GM19438 (cell line): ENCODE measurements around the gene YWHAH.

Experiments used
- ATAC-seq: cut with Tn5 transposase; IDR thresholded peaks from one replicate; pipeline ENCODE4 v1.9.1; 2021; ENCODE audit warnings: low read depth; ENCODE audit not compliant: unreplicated experiment

Gene YWHAH

GRCh38 chr22:31922534-31922933 is 21.8 kb upstream of the YWHAH start:
- ATAC-seq = no peak

- no peak for ATAC-seq
Measured at GRCh38 chr22:31923136-31923535, 21.2 kb upstream of the YWHAH start.

DNA sequence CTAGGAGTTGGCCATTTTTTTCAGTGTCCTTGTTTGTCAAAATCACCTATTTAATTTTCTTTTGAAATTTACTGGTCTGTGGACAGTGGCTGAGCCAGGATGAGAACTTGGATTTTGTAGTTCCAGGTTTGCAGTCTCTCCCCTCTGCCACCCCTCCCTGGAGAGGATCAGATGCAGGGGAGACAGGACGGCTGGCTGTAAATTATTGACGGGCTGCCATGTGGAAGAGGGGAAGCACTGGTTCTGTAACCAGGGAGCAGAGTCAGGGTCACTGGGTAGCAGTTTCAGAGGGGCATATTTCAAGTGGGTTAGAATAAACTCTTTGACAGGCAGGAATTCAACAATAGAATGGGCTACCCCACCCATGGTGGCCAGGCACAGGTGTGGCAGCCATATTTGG is 20.6 kb upstream of the YWHAH start:
- no peak for ATAC-seq

DNA sequence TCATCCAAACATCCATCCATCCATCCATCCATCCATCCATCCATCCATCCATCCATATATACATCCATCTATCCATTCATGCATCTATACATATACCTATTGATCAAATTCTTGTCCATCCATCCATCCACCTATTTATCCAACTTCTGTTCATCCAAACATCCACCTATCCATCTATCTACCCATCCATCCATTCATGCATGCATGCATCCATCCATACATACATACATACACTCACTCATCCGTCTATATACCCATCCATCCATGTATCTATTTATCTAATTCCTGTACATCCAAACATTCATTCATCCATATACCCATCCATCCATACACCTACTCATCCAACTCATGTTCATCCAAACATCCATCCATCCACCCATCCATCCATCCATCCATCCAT is 19.3 kb upstream of the YWHAH start:
- ATAC-seq = no peak

- no peak for ATAC-seq
Measured at GRCh38 chr22:31926024-31926423, 18.3 kb upstream of the YWHAH start.

DNA sequence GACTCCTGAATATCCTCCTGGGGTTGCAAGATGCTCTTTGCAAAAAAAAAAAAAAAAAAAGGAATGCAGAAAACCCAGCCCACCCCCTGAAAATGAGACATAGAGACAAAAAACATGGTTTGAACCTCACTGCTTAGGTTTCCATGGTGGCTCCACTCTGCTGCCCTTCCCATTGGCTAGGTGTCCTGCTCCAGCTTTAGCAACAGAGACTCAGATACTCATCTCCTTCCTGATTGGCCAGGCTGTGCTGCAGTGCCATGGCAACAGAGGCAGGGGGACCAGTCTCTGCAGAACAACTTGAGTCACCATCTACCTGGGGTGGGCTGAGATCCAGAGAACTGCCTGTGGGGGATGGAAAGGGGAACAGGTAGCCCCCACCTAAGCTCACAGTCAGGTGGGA is 17.4 kb upstream of the YWHAH start:
- ATAC-seq = no peak

DNA sequence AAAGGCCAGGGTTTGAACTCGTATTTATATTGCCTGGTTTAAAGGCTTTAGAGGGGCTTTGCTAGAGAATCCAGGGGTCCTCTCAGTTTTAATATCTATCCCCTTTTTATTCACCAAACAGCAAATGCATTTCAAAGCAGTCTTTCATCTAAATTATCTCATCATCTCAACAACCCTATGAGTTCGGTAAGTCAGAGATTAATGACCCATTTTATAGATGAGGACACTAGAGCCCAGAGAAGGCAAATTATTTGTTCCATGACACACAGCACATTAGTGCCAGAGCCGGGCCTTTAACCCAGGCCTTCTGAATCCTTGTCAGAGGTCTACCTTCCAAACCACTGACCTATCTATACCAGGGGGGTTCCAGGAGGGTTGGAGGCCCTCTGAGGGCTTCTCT is 16.8 kb upstream of the YWHAH start:
- ATAC-seq = no peak

GRCh38 chr22:31929167-31929930 is 15.0 kb upstream of the YWHAH start:
- ATAC-seq = no peak

- no peak for ATAC-seq
Measured at GRCh38 chr22:31932863-31933262, 11.5 kb upstream of the YWHAH start.

DNA sequence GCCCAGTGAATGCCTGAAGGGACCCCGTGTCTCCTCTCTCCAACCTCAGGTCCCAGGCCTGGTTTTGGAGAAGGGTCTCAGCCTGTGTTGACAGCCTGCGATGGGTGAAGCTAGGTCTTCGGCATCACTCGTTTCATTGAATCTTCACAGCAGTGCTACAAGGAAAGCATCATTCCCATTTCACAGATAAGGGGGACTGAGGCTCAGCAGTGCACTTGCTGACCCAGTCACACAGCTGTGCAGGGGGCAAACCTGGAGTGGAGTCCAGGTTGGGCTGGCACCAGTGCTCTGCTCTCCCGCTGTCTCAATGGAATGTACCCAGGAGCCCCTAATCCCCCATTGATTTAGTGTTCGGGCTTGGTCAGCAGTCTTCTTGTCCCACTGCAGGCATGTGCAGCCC is 10.9 kb upstream of the YWHAH start:
- ATAC-seq = no peak

GRCh38 chr22:31933816-31934482 is 10.4 kb upstream of the YWHAH start:
- ATAC-seq = no peak

GRCh38 chr22:31935961-31936635 is 8.2 kb upstream of the YWHAH start:
- no peak for ATAC-seq

GRCh38 chr22:31937341-31937740 is 7.0 kb upstream of the YWHAH start:
- ATAC-seq = no peak

DNA sequence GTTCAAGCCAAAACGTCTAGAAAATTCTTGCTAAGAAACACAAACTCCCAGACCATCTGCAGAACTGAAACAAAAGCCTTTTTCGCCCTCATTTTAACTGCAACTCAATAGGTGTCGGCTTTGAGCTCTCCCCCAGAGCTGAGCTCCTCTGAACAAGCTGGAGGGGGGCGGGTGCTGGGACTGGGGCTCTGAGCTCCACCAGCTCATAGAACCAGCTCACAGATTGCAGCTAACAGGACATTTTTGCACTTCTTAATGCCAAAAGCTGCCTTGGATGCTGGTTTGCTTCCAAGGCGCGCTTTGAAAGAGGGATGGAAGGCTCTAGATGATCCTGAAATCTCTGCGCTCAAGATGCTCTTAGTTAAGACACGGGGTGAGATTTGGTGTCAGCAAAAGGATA is 6.0 kb upstream of the YWHAH start:
- no peak for ATAC-seq

DNA sequence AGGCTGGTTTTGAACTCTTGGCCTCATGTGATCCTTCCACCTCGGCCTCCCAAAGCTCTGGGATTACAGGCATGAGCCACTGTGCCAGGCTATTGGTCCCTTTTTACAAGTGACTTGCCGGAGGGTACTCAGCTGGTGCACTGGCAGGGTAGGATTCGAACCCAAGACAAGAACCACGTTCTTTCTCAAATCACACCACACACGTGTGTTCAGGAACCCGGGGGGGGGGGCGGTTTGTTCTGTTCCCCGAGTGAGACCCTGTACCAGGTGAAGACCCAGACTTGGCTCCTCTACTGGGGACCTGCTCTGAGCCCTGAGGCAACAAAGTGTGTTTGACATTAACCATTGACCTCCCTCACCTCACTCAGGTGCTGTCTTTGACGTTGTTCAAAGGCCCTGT is 3.8 kb upstream of the YWHAH start:
- no peak for ATAC-seq

- no peak for ATAC-seq
Measured at GRCh38 chr22:31942091-31942490, 2.2 kb upstream of the YWHAH start.

DNA sequence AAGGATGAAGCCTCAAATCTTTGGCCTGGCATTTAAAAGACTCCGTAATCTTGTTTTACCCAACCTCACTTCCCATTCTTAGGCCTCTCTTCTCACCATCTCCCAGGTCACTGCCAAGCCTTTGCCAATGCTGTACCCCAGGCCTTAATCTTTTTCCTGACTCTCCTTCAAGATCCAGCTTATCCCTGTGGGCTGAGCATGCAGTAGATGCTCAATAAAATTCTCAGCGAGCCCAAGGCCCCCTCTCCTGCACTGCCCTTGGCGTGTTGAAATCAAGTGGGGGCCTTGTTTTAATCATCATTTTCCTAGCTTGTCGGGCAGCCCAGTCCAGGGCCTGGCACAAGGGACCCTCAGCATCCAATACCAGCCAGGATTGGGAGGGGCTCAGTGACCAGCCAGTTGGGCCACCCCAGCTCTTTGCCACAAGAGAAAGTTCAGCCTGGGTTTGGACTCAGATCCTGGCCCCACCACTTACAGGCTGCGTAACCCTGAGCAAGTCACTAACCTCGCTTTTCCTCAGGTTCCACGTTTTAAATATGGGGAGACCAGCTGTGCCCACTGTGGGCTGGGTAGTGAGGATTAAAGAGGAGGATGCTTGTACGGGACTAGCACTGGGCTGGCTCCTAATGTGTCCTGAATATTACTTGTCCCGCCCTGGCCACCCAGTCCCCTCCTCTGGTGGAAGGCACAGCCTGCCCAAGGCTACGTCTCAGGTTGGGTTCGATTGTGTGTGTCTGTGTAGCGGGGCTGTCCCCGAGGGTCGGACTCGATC is 943 bp upstream of the YWHAH start:
- ATAC-seq = no peak

GRCh38 chr22:31944700-31945442 is 536 bp downstream of the YWHAH start:
- peak; percentile 37 for ATAC-seq

- no peak for ATAC-seq
Measured at GRCh38 chr22:31945443-31945855, 1.1 kb downstream of the YWHAH start.

DNA sequence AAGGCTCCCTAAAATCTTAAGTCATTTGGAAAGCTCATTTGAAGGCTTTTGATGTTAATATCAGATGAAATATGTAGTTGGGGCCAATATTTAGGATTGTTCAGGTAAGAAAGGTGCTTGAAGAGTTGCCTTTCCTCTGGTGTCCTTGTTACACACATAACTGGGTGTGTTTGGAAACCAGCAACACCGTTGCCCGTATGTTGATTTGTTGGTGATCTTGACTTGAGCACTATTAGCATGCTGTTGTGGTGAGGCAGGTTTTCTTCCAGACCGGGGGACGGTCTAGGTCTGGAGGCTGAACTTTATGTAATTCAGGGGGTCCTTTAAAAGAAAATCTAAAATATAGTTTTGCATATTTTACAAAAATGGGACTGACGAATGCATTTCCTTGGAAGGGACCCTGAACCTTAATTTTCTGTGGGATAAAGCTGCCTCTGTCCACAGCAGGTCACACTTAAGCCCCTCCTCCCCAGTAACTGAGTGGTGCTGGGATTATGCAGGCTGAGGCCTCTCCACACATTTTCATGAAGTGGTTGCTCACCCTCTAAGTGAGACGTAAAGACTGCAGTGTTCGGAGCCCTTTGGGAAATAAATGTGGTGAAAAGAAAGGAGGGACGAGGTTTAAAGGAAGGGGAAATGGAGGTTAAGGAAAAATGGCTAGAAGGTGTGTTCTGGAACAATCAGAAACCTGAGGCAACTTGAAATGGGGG is 1.8 kb downstream of the YWHAH start:
- no peak for ATAC-seq
